HFFc6 (cell line): ENCODE data around the gene RASEF. TPM values are rescaled to one million over a fixed set of nuclear protein-coding genes. Genes with fewer than 3 reads are reported as not detected.

Experiments used
- DNase-seq: peaks from one replicate; pipeline ENCODE4 v3.0.0-alpha.2; 2018
- H3K27ac Mint-ChIP-seq: 2 replicates; pipeline ENCODE4 v1.8.0; 2020; ENCODE audit warnings: mild to moderate bottlenecking, mixed read lengths
- H3K27me3 Mint-ChIP-seq: 2 replicates; pipeline ENCODE4 v1.8.0; 2021; ENCODE audit warnings: mild to moderate bottlenecking, moderate library complexity, mixed read lengths; ENCODE audit not compliant: insufficient read depth
- H3K36me3 Mint-ChIP-seq: 2 replicates; pipeline ENCODE4 v1.8.0; 2021; ENCODE audit warnings: low read depth, mixed read lengths
- H3K4me1 Mint-ChIP-seq: 2 replicates; pipeline ENCODE4 v1.8.0; 2020; ENCODE audit warnings: low read depth, mixed read lengths
- H3K4me3 Mint-ChIP-seq: 2 replicates; pipeline ENCODE4 v1.8.0; 2020; ENCODE audit warnings: mild to moderate bottlenecking, moderate library complexity, mixed read lengths
- H3K9me3 Mint-ChIP-seq: 2 replicates; pipeline ENCODE4 v1.8.0; 2020; ENCODE audit warnings: mild to moderate bottlenecking, mixed read lengths
- total RNA-seq, 6 experiments: library from RNA; stranded (reverse); fragmentation: NEBNext Ultra II Directional; extraction: Animal tissue kit (Norgen Biotek cat#: 25700); gene quantifications; 2 replicates in 1 of 6; 3 replicates in 5 of 6; pipeline ENCODE4 v1.2.3, GENCODE V29; 2021
- TF ChIP-seq, protein P1 (sequence below): fragments of 200-600 bp; sonication (generic); IDR thresholded peaks from 2 replicates; pipeline ENCODE4 v1.5.0; 2021; ENCODE audit warnings: antibody characterized with exemption, mild to moderate bottlenecking

RASEF gene
- total RNA-seq, 6 experiments from 2014 or later: 0.05 to 0.10 (median 0.08) TPM; not detected in 3

DNA sequence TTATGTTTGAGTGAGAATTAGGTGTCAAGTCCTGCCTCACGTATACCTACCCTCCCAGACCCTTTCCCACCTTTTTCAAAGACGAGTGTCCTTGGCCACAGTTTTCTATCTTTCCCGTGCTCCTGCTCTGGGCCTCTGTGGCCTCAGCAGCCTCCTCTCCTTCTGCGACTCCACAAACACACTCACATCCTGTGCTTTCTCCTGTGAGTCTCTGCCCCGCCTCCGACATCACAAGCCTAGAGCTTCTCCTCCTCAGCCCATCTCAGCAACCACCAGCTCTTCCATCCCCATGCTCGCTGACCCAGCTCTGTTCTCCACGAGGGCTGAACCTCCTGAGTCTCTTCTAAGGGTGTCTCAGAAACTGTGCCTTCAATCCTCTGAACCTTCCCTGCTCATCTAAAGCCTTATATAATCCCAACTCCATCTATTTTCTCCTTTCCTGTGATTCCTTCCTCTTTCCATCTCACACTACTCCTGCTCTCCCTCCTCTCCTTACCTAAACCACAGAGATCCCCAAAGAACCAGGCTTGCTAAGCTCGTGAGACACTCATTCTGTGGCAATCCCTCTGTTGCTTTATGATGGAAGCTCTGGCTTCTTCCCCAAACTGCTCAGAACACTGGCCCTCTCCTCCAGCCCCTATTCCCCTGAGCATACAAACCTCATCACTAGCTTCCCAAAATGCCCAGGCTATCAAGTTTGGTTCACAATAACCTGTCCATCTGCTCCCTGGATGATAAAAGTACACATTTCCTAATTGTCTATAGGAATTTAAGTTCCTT is 55.2 kb downstream of the RASEF start:
- Mint-ChIP-seq H3K36me3 (no peaks in the 10 kb centered on the region), H3K27me3 (no peaks in the 10 kb centered on the region; the same call in none of the 2 replicates), H3K4me1 (peaks cover 12% of the 10 kb centered on the region), H3K27ac (no peak overlapping the region), H3K9me3 (no peaks in the 10 kb centered on the region), H3K4me3 (no peak overlapping the region)
- no peak for DNase-seq
- TF ChIP-seq, protein P1, sequence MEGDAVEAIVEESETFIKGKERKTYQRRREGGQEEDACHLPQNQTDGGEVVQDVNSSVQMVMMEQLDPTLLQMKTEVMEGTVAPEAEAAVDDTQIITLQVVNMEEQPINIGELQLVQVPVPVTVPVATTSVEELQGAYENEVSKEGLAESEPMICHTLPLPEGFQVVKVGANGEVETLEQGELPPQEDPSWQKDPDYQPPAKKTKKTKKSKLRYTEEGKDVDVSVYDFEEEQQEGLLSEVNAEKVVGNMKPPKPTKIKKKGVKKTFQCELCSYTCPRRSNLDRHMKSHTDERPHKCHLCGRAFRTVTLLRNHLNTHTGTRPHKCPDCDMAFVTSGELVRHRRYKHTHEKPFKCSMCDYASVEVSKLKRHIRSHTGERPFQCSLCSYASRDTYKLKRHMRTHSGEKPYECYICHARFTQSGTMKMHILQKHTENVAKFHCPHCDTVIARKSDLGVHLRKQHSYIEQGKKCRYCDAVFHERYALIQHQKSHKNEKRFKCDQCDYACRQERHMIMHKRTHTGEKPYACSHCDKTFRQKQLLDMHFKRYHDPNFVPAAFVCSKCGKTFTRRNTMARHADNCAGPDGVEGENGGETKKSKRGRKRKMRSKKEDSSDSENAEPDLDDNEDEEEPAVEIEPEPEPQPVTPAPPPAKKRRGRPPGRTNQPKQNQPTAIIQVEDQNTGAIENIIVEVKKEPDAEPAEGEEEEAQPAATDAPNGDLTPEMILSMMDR: no peak

- H3K4me3 Mint-ChIP-seq: no peak overlapping the region
- no peak overlapping the region for H3K27ac Mint-ChIP-seq
These were observed 56.6 kb downstream of the RASEF start for GRCh38 chr9:83006378-83006777.

DNA sequence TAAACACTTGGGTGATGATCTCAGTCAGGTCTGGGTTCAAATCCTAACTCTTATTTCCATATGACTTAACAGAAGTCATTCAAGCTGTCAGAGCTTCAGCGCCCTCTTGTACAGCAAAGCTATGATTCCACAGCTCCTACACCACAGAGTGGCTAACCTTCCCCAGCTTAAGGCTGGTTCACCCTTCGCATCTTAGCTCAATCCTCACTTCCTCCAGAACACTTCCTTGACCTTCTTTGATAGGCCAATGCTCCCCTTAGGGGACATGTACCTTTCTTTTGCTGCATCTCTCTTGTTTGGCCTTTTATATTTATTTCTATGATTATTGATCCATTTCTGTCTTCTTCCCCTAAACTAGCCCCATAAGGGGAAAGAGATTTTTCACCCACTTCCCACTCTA is 57.0 kb downstream of the RASEF start:
- Mint-ChIP-seq H3K4me3 (no peak overlapping the region), H3K4me1 (no peaks in the 10 kb centered on the region), H3K36me3 (no peaks in the 10 kb centered on the region), H3K27me3 (no peaks in the 10 kb centered on the region; the same call in none of the 2 replicates), H3K27ac (no peak overlapping the region), H3K9me3 (no peaks in the 10 kb centered on the region)
- DNase-seq: no peak
- TF ChIP-seq, protein P1: no peak

More at GRCh38 chr9:83006378-83006777, 56.6 kb downstream of the RASEF start:
- H3K9me3 Mint-ChIP-seq: no peaks in the 10 kb centered on the region
- no peaks in the 10 kb centered on the region for H3K36me3 Mint-ChIP-seq
- no peaks in the 10 kb centered on the region; the same call in none of the 2 replicates for H3K27me3 Mint-ChIP-seq
- DNase-seq: no peak
- H3K4me1 Mint-ChIP-seq: no peaks in the 10 kb centered on the region
- TF ChIP-seq, protein P1: no peak

GRCh38 chr9:83005361-83005760 is 57.6 kb downstream of the RASEF start:
- H3K4me1 Mint-ChIP-seq: no peaks in the 10 kb centered on the region
- H3K4me3 Mint-ChIP-seq: no peak overlapping the region
- H3K36me3 Mint-ChIP-seq: no peaks in the 10 kb centered on the region
- no peaks in the 10 kb centered on the region for H3K9me3 Mint-ChIP-seq
- H3K27ac Mint-ChIP-seq: no peak overlapping the region
- no peaks in the 10 kb centered on the region; the same call in none of the 2 replicates for H3K27me3 Mint-ChIP-seq
- DNase-seq: no peak
- TF ChIP-seq, protein P1: no peak

- no peak overlapping the region for H3K4me3 Mint-ChIP-seq
- TF ChIP-seq, protein P1: no peak
- no peak overlapping the region for H3K27ac Mint-ChIP-seq
- H3K36me3 Mint-ChIP-seq: no peaks in the 10 kb centered on the region
- H3K27me3 Mint-ChIP-seq: no peaks in the 10 kb centered on the region; the same call in 1 of the 2 replicates
- no peaks in the 10 kb centered on the region for H3K4me1 Mint-ChIP-seq
- no peak for DNase-seq
- H3K9me3 Mint-ChIP-seq: no peaks in the 10 kb centered on the region
These were observed 60.6 kb downstream of the RASEF start for GRCh38 chr9:83002329-83002728.
